IMR-90 (cell line): ENCODE results near the gene SRCIN1. TPM values are rescaled to one million over a fixed set of nuclear protein-coding genes. Genes with fewer than 3 reads are reported as not detected.

Experiments
- ATAC-seq: fragments of 200-7000 bp; cut with Tn5 transposase; 2 replicates; pipeline ENCODE4 v1.9.1; 2020; ENCODE audit warnings: low read depth, mild to moderate bottlenecking, moderate library complexity
- BruUV-seq: library from RNA; stranded (reverse); fragments of 400-500 nt; replicated peaks from 2 replicates; lab custom pipeline; 2021; lab: Mats Ljungman, UMichigan
- CTCF ChIA-PET: fragments of 300-600 bp; formaldehyde crosslinking; extraction: SDS; loops from one replicate; lab custom pipeline; 2021; ENCODE audit warnings: antibody characterized with exemption; lab: Yijun Ruan, JAX
- POLR2A ChIA-PET: fragments of 300-600 bp; sonication (Branson Sonifier 250); formaldehyde crosslinking; loops from one replicate; lab custom pipeline; 2022; ENCODE audit warnings: antibody characterized with exemption; ENCODE audit not compliant: unreplicated experiment; lab: Charles Lee
- DNase-seq: peaks from one replicate; pipeline ENCODE4 v3.0.0; 2013
- H2AFZ ChIP-seq: replicated peaks from 2 replicates; pipeline ENCODE3; 2013; ENCODE audit warnings: low read length, mild to moderate bottlenecking; ENCODE audit not compliant: poor library complexity
- H2AK5ac ChIP-seq: 2 replicates; pipeline ENCODE4 v1.6.1; 2013; ENCODE audit warnings: low read depth, low read length, inconsistent platforms
- H2AK9ac ChIP-seq: replicated peaks from 2 replicates; pipeline ENCODE3; 2013; ENCODE audit warnings: mild to moderate bottlenecking, low read depth, low read length, moderate library complexity; ENCODE audit not compliant: poor library complexity
- H2BK120ac ChIP-seq: 2 replicates; pipeline ENCODE4 v1.6.1; 2013; ENCODE audit warnings: low read depth, low read length, inconsistent platforms
- H2BK15ac ChIP-seq: 3 replicates; pipeline ENCODE4 v1.6.1; 2013; ENCODE audit warnings: low read depth, low read length, inconsistent platforms
- H2BK20ac ChIP-seq: 2 replicates; pipeline ENCODE4 v1.6.1; 2013; ENCODE audit warnings: low read depth, mild to moderate bottlenecking, inconsistent platforms, low read length, moderate library complexity
- H2BK5ac ChIP-seq: 2 replicates; pipeline ENCODE4 v1.6.1; 2013; ENCODE audit warnings: mild to moderate bottlenecking, low read depth, low read length, inconsistent platforms; ENCODE audit not compliant: poor library complexity, severe bottlenecking
- H3K14ac ChIP-seq: replicated peaks from 2 replicates; pipeline ENCODE4 v1.6.1; 2013; ENCODE audit warnings: low read depth, low read length, inconsistent platforms
- H3K18ac ChIP-seq: 2 replicates; pipeline ENCODE4 v1.6.1; 2013; ENCODE audit warnings: low read depth, low read length, control low read depth
- H3K23ac ChIP-seq: 2 replicates; pipeline ENCODE4 v1.6.1; 2013; ENCODE audit warnings: low read depth, low read length, inconsistent platforms
- H3K27ac ChIP-seq: 2 replicates; pipeline ENCODE4 v1.5.1; 2013; ENCODE audit warnings: mild to moderate bottlenecking, control low read depth, low read length; ENCODE audit not compliant: insufficient read depth
- H3K27me3 ChIP-seq: 2 replicates; pipeline ENCODE4 v1.6.1; 2013; ENCODE audit warnings: low read length; ENCODE audit not compliant: control insufficient read depth, insufficient read depth
- H3K36me3 ChIP-seq: 2 replicates; pipeline ENCODE4 v1.6.1; 2013; ENCODE audit warnings: low read length, mixed read lengths; ENCODE audit not compliant: control insufficient read depth, insufficient read depth
- H3K4ac ChIP-seq: 2 replicates; pipeline ENCODE4 v1.6.1; 2013; ENCODE audit warnings: low read depth, low read length, inconsistent platforms
- H3K4me1 ChIP-seq: 2 replicates; pipeline ENCODE4 v1.6.1; 2013; ENCODE audit warnings: low read length, mixed read lengths; ENCODE audit not compliant: control insufficient read depth, insufficient read depth
- H3K4me2 ChIP-seq: 2 replicates; pipeline ENCODE4 v1.6.1; 2013; ENCODE audit warnings: low read depth, mild to moderate bottlenecking, control low read depth, low read length, moderate library complexity
- H3K4me3 ChIP-seq: 2 replicates; pipeline ENCODE4 v1.5.1; 2013; ENCODE audit warnings: low read depth, mild to moderate bottlenecking, control low read depth, low read length, moderate library complexity; ENCODE audit not compliant: insufficient read depth
- H3K56ac ChIP-seq: 2 replicates; pipeline ENCODE4 v1.6.1; 2013; ENCODE audit warnings: low read length, inconsistent platforms; ENCODE audit not compliant: insufficient read depth; ENCODE audit errors: extremely low read depth
- H3K79me1 ChIP-seq, 2 experiments: 2 replicates each; pipeline ENCODE4 v1.6.1; 2013; ENCODE audit warnings: low read length in 2 of 2, inconsistent platforms in 1 of 2, low read depth in 1 of 2
- H3K9ac ChIP-seq: 2 replicates; pipeline ENCODE4 v1.6.1; 2013; ENCODE audit warnings: low read depth, low read length, control low read depth
- H3K9me1 ChIP-seq: 2 replicates; pipeline ENCODE4 v1.6.1; 2013; ENCODE audit warnings: low read length, inconsistent platforms; ENCODE audit not compliant: insufficient read depth
- H3K9me3 ChIP-seq: 2 replicates; pipeline ENCODE4 v1.6.1; 2013; ENCODE audit warnings: low read length; ENCODE audit not compliant: control insufficient read depth, insufficient read depth
- H4K20me1 ChIP-seq: 2 replicates; pipeline ENCODE4 v1.6.1; 2013; ENCODE audit warnings: low read length, inconsistent platforms; ENCODE audit not compliant: insufficient read depth
- H4K5ac ChIP-seq: 2 replicates; pipeline ENCODE4 v1.6.1; 2013; ENCODE audit warnings: mild to moderate bottlenecking, low read depth, low read length, control low read depth
- H4K8ac ChIP-seq, 2 experiments: 2 replicates each; pipeline ENCODE4 v1.6.1; 2013; ENCODE audit warnings: low read depth in 2 of 2, low read length in 2 of 2, control low read depth in 1 of 2, inconsistent platforms in 1 of 2
- H4K91ac ChIP-seq: 2 replicates; pipeline ENCODE4 v1.6.1; 2013; ENCODE audit warnings: low read depth, low read length, inconsistent platforms; ENCODE audit not compliant: insufficient read depth
- CEBPB ChIP-seq: IDR thresholded peaks from 2 replicates; pipeline ENCODE4 v1.6.1; 2012; ENCODE audit warnings: low read depth, low read length, improper control_type of control experiment
- CHD1 ChIP-seq: IDR thresholded peaks from 2 replicates; pipeline ENCODE4 v1.6.1; 2012; ENCODE audit warnings: low read depth, low read length, improper control_type of control experiment
- CTCF ChIP-seq: conservative IDR thresholded peaks from 2 replicates; pipeline ENCODE4 v1.5.1; 2012; ENCODE audit warnings: mild to moderate bottlenecking, low read depth, low read length, improper control_type of control experiment
- ELK1 ChIP-seq: fragments of 150-350 bp; IDR thresholded peaks from 2 replicates; pipeline ENCODE4 v1.6.1; 2016; ENCODE audit warnings: low read depth, mild to moderate bottlenecking, low read length, moderate library complexity, borderline replicate concordance
- FOS ChIP-seq: fragments of 150-350 bp; IDR thresholded peaks from 2 replicates; pipeline ENCODE4 v1.6.1; 2016; ENCODE audit warnings: low read depth, low read length
- MAZ ChIP-seq: IDR thresholded peaks from 2 replicates; pipeline ENCODE4 v1.6.1; 2012; ENCODE audit warnings: low read depth, mild to moderate bottlenecking, low read length, improper control_type of control experiment, moderate library complexity, borderline replicate concordance
- MXI1 ChIP-seq: IDR thresholded peaks from 2 replicates; pipeline ENCODE4 v1.6.1; 2012; ENCODE audit warnings: low read depth, mild to moderate bottlenecking, low read length, moderate library complexity, borderline replicate concordance
- NFE2L2 ChIP-seq: fragments of 150-350 bp; IDR thresholded peaks from 2 replicates; pipeline ENCODE4 v1.6.1; 2016; ENCODE audit warnings: low read depth, mild to moderate bottlenecking, low read length
- POLR2A ChIP-seq: IDR thresholded peaks from 2 replicates; pipeline ENCODE4 v1.6.1; 2012; ENCODE audit warnings: mild to moderate bottlenecking, low read depth, low read length
- RAD21 ChIP-seq: IDR thresholded peaks from 2 replicates; pipeline ENCODE4 v1.6.1; 2012; ENCODE audit warnings: low read length, improper control_type of control experiment
- RCOR1 ChIP-seq: IDR thresholded peaks from 2 replicates; pipeline ENCODE4 v1.6.1; 2012; ENCODE audit warnings: mild to moderate bottlenecking, low read length, improper control_type of control experiment; ENCODE audit not compliant: insufficient replicate concordance
- RFX5 ChIP-seq: IDR thresholded peaks from 2 replicates; pipeline ENCODE4 v1.8.0; 2012; ENCODE audit warnings: low read depth, mild to moderate bottlenecking, low read length, moderate library complexity
- SMC3 ChIP-seq: fragments of 150-350 bp; IDR thresholded peaks from 2 replicates; pipeline ENCODE4 v1.6.1; 2016; ENCODE audit warnings: low read depth, mild to moderate bottlenecking, antibody characterized with exemption, low read length, moderate library complexity
- USF2 ChIP-seq: fragments of 150-350 bp; IDR thresholded peaks from 2 replicates; pipeline ENCODE4 v1.6.1; 2017; ENCODE audit warnings: mild to moderate bottlenecking, antibody characterized with exemption, low read length, low read depth
- WGBS, 2 experiments: methylation state at CpG; one replicate each; pipeline versions ENCODE4 v1.1.5 to v1.1.7; 2013; ENCODE audit warnings: missing lambda C conversion rate in 2 of 2; ENCODE audit not compliant: insufficient read length in 1 of 2; ENCODE audit errors: extremely low coverage in 2 of 2; 5-methylcytosine and 5-hydroxymethylcytosine counted together
- dilution Hi-C: fragments of 300-500 bp; cut with HindIII; formaldehyde crosslinking; loops from one replicate; pipeline ENCODE4 v1.14.3; 2018; ENCODE audit warnings: low sequenced_read_pairs; ENCODE audit not compliant: unreplicated experiment
- in situ Hi-C: fragments of 300-500 bp; cut with MboI; formaldehyde crosslinking; loops from 3 replicates; pipeline ENCODE4 v1.14.3; 2019; ENCODE audit warnings: low sequenced_read_pairs, inconsistent platforms, mixed read lengths
- intact Hi-C: fragments of 100-400 bp; cut with micrococcal nuclease; formaldehyde crosslinking; loops from 2 replicates; pipeline ENCODE4 v1.10.0; 2022
- polyA plus RNA-seq, 3 experiments: library from polyadenylated mRNA; depleted of rRNA; stranded (reverse); fragments of >200 nt; gene quantifications; 2 replicates each; pipeline ENCODE4 v1.2.3, GENCODE V29; 2012; ENCODE audit warnings: low replicate concordance in 1 of 3
- total RNA-seq: library from RNA; depleted of rRNA; stranded (reverse); fragments of >200 nt; gene quantifications from 2 replicates; pipeline ENCODE4 v1.2.3, GENCODE V29; 2012

SRCIN1 gene
- total and polyA plus RNA-seq, 2 of the 4 experiments (the other 2 are of a cell fraction): not detected

GRCh38 chr17:38485146-38485468 lies 120.6 kb downstream of the SRCIN1 start:
- Histone ChIP-seq H3K9me3 (no peaks in the 10 kb centered on the region), H3K56ac (no peak overlapping the region), H3K4me1 (peaks cover 11% of the 10 kb centered on the region; the same call in 1 of the 2 replicates), H3K79me1 (peaks cover 6 to 26% of the 10 kb centered on the region in 2 experiments), H2BK15ac (no peak overlapping the region), H3K4me2 (no peak overlapping the region), H3K23ac (no peak overlapping the region), H3K4me3 (no peak overlapping the region), H4K8ac (peak overlapping the region in 1 of 2 experiments; percentile 51; a peak in 1 of 4 replicates), H3K36me3 (peaks cover 45% of the 10 kb centered on the region), H3K14ac (no peak overlapping the region), H4K20me1 (peaks cover 46% of the 10 kb centered on the region), H3K27me3 (no peaks in the 10 kb centered on the region), H3K27ac (peak overlapping the region; percentile 7; the same call in 1 of the 2 replicates), H2AK9ac (no peak overlapping the region), H3K18ac (no peak overlapping the region), H2AFZ (no peak overlapping the region), H3K4ac (no peak overlapping the region), H4K5ac (no peak overlapping the region), H2AK5ac (no peak overlapping the region), H3K9ac (no peak overlapping the region), H2BK5ac (no peak overlapping the region), H2BK120ac (no peak overlapping the region), H4K91ac (no peak overlapping the region), H2BK20ac (no peak overlapping the region), H3K9me1 (no peaks in the 10 kb centered on the region)
- no TSS peak for BruUV-seq
- in situ Hi-C loops (loop anchor here (25.0 kb wide), 1 partner anchor 123 kb away; the partner anchor contains the start of gene SOCS7), intact Hi-C loops (loop anchor here (5.0 kb wide), 3 partner anchors 43 to 138 kb away; no protein-coding TSS in a partner anchor), dilution Hi-C loops (no loop called here)
- DNase-seq (no peak), ATAC-seq (no peak)
- WGBS, 2 experiments: 50% methylated on average over 2 of the region's 2 CpGs; no CpG with 5 or more reads in 1 of the 2 experiments
- TF ChIP-seq RCOR1 (no peak), NFE2L2 (no peak), POLR2A (no peak), CTCF (no peak), MXI1 (no peak), RAD21 (no peak), CEBPB (no peak), FOS (no peak), CHD1 (no peak), SMC3 (no peak), MAZ (no peak), RFX5 (no peak), USF2 (no peak), ELK1 (no peak)
- ChIA-PET POLR2A (no interaction called here), CTCF (interaction anchor here (0.7 kb wide), 1 partner anchor 245 kb away, joined by 3 read pairs; no protein-coding TSS in a partner anchor)
